ENCODE data around the gene NR3C1. TPM values are rescaled to one million over a fixed set of nuclear protein-coding genes. Genes with fewer than 3 reads are reported as not detected.

Gene NR3C1
- total and polyA plus RNA-seq, 2 donors (not counting 1 experiment from before 2014, with no cell fraction given) = 17.6 to 218 TPM

GRCh38 chr5:143271431-143271830, 132.1 kb downstream of the NR3C1 start:
- H4K20me1 ChIP-seq (ENCODE audit: control insufficient read depth, insufficient read depth, low read length, poor library complexity, severe bottlenecking) = no peaks in the 10 kb centered on the region
- TF ChIP-seq CTCF (IDR thresholded peaks at IDR 0.05) = no peak
- no peak for TF ChIP-seq EZH2 (IDR thresholded peaks at IDR 0.05; ENCODE audit: borderline replicate concordance, insufficient read depth, low read depth, low read length, poor library complexity, severe bottlenecking)
- Mint-ChIP-seq H3K9me3 (ENCODE audit: insufficient read depth) (peaks cover 13% of the 10 kb centered on the region), H3K4me3 (no peak overlapping the region), H3K27me3 (no peaks in the 10 kb centered on the region), H3K27ac (no peak overlapping the region), H3K4me1 (no peaks in the 10 kb centered on the region)
- DNase-seq = no peak
- ATAC-seq (ENCODE audit: low read depth) = no peak
- no peak overlapping the region for H3K9ac ChIP-seq (ENCODE audit: low read length)
- no peak overlapping the region for H3K4me2 ChIP-seq (replicated peaks; ENCODE audit: low read depth, low read length, poor library complexity, severe bottlenecking)
- no peak overlapping the region for H3K27ac ChIP-seq (ENCODE audit: low read length in 2 of 2)
- H3K79me2 ChIP-seq (ENCODE audit: control insufficient read depth, insufficient read depth, low read length) = no peaks in the 10 kb centered on the region
- no peak overlapping the region for H3K4me3 ChIP-seq (ENCODE audit: control extremely low read depth in 1 of 5, extremely low read depth in 1 of 5, insufficient read depth in 1 of 5, low read depth in 2 of 5, low read length in 4 of 5)
- H3K4me1 ChIP-seq (ENCODE audit: control insufficient read depth in 2 of 2, insufficient read depth in 2 of 2, low read length in 2 of 2) = no peaks in the 10 kb centered on the region
- H3K9me3 ChIP-seq (ENCODE audit: control extremely low read depth in 1 of 3, control insufficient read depth in 2 of 3, insufficient read depth in 1 of 3, low read length in 2 of 3) = peaks cover 4 to 12% (median 8%) of the 10 kb centered on the region in 3 donors
- H2AFZ ChIP-seq (ENCODE audit: insufficient read depth, low read depth, low read length, poor library complexity, severe bottlenecking) = no peak overlapping the region
- CTCF ChIA-PET = no interaction called here
- H3K27me3 ChIP-seq (replicated peaks in 1 of 4; ENCODE audit: control extremely low read depth in 1 of 4, control insufficient read depth in 3 of 4, insufficient read depth in 4 of 4, low read length in 3 of 4) = no peaks in the 10 kb centered on the region
- intact Hi-C loops (cut with micrococcal nuclease) = no loop called here
- POLR2A ChIA-PET = no interaction called here
- H3K36me3 ChIP-seq (replicated peaks in 1 of 2; ENCODE audit: control extremely low read depth in 1 of 2, control insufficient read depth in 1 of 2, extremely low read depth in 1 of 2, insufficient read depth in 2 of 2, low read length in 1 of 2) = no peaks in the 10 kb centered on the region
- no CpG with 5 or more reads among the region's 2 CpGs for WGBS (ENCODE audit: insufficient coverage)

GRCh38 chr5:143268388-143268787, 135.1 kb downstream of the NR3C1 start:
- Histone ChIP-seq H3K4me1 (ENCODE audit: control insufficient read depth in 2 of 2, insufficient read depth in 2 of 2, low read length in 2 of 2) (no peaks in the 10 kb centered on the region), H3K9me3 (ENCODE audit: control extremely low read depth in 1 of 3, control insufficient read depth in 2 of 3, insufficient read depth in 1 of 3, low read length in 2 of 3) (peaks cover 4 to 12% (median 8%) of the 10 kb centered on the region in 3 donors), H3K27me3 (replicated peaks in 1 of 4; ENCODE audit: control extremely low read depth in 1 of 4, control insufficient read depth in 3 of 4, insufficient read depth in 4 of 4, low read length in 3 of 4) (no peaks in the 10 kb centered on the region), H3K36me3 (replicated peaks in 1 of 2; ENCODE audit: control extremely low read depth in 1 of 2, control insufficient read depth in 1 of 2, extremely low read depth in 1 of 2, insufficient read depth in 2 of 2, low read length in 1 of 2) (no peaks in the 10 kb centered on the region), H3K4me3 (ENCODE audit: control extremely low read depth in 1 of 5, extremely low read depth in 1 of 5, insufficient read depth in 1 of 5, low read depth in 2 of 5, low read length in 4 of 5) (no peak overlapping the region), H3K9ac (ENCODE audit: low read length) (no peak overlapping the region), H2AFZ (ENCODE audit: insufficient read depth, low read depth, low read length, poor library complexity, severe bottlenecking) (no peak overlapping the region), H3K79me2 (ENCODE audit: control insufficient read depth, insufficient read depth, low read length) (no peaks in the 10 kb centered on the region), H3K27ac (ENCODE audit: low read length in 2 of 2) (no peak overlapping the region), H4K20me1 (ENCODE audit: control insufficient read depth, insufficient read depth, low read length, poor library complexity, severe bottlenecking) (no peaks in the 10 kb centered on the region), H3K4me2 (replicated peaks; ENCODE audit: low read depth, low read length, poor library complexity, severe bottlenecking) (no peak overlapping the region)
- no peak for ATAC-seq (ENCODE audit: low read depth)
- ChIA-PET POLR2A (no interaction called here), CTCF (no interaction called here)
- no peak overlapping the region for H3K4me3 Mint-ChIP-seq
- intact Hi-C loops (cut with micrococcal nuclease) = no loop called here
- no peak for DNase-seq
- H3K4me1 Mint-ChIP-seq = no peaks in the 10 kb centered on the region
- WGBS (ENCODE audit: insufficient coverage) = no CpG with 5 or more reads among the region's 2 CpGs
- peaks cover 18% of the 10 kb centered on the region for H3K9me3 Mint-ChIP-seq (ENCODE audit: insufficient read depth)
- no peaks in the 10 kb centered on the region for H3K27me3 Mint-ChIP-seq
- H3K27ac Mint-ChIP-seq = no peak overlapping the region
- TF ChIP-seq CTCF (IDR thresholded peaks at IDR 0.05) (no peak), EZH2 (IDR thresholded peaks at IDR 0.05; ENCODE audit: borderline replicate concordance, insufficient read depth, low read depth, low read length, poor library complexity, severe bottlenecking) (no peak)
